NCI-H187 treated with DMSO at 0.1 percent for 48 hours (cell line): Measurements from ENCODE around the gene EWSR1.
"Not testable (repeated sequence)": the region's sequence is repeated elsewhere in the genome, so short reads cannot be mapped to it uniquely, and the experiment has no call there.

ENCODE experiments used
- DNase-seq: peaks from one replicate; lab custom pipeline; 2025; lab: John Stamatoyannopoulos, UW

The EWSR1 gene

DNA sequence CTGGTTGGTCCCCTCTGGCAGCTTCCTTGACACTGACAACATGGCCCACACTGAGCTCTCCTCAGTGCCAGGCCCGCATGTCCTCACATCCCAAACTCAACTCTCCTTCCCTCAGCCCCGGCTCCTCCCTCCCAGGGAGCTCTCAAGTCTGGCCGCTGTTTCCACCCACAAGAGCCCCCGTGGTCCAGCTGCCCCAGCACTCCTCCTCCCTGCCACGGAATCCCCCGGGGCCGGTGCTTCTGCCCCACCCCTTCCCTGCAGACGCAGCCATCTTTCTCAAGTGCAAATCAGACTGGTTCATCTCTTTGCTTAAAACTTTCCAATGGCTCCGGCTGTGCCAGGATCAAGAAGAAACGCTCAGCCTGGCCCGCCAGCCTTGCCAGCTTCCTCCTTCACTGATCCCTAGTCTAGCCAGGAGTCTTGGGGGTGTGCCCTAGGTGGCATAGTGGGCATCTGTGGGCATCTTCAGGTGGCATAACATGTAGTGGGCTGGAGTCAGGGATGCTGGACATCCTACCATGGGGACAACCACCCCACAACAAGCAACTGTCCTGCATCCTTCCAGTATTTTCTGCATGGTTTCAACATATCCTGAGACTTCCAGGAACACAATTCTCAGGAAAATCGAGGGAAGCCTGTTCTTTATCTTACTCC lies 69.7 kb downstream of the EWSR1 start:
- no peak for DNase-seq

DNA sequence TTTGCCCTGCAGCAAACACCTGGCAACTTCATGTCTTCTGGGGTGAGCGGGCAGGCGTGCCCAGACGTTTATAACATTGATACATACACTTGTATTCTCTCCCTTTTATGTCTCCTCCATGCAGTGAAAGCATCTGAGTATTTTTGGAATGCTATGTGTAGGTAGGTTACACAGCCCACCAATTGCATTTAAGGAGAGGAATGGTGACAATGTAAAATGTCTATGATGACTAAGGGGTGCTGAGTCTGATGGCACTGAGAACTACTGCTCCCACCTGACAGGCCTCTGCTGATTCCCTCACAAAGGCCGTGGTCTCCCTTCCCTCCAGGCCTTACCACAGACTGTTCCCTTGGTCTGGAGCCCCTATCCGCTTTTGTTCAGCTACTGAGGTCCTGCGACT lies 70.3 kb downstream of the EWSR1 start:
- no peak for DNase-seq

DNA sequence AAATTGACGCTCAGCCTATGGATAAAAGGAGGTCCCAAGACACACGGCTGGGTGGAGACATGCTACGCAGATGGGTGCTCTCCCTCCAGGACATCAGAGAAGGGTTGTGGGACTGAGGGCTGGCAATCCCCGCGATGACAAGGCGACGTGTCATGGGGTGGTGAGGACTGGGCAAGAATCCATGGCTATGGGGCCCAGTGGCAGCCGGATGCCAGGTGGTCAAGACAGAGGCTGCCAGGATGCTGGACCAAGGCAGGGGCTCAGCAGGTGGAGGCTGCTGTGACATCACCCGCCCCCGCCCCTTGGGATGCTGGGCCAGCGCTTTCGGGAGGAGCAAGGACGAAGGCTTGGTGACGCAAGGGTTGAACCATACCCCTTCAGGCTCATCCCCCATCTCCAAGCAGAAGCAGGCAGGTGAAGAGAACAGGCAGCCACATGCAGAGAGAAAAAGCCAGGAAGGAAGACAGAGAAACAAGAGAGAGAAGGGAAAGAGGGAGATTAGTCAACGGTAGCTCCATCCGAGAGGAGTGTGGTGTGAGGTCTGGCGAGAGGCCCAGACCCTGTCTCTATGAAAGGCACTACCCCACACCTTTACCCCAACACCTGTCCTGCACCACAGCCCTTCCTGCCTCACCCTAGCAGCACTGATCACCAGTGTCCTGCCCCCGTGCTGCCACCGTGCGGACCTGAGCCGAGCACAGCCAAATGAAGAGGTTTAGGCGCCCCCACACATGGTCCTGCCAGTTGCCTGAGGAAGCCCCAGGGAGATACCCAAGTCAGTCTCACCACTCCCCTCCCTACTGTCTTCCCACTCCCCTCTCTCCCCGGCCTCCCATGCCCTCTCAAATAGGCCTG lies 71.5 kb downstream of the EWSR1 start:
- no peak for DNase-seq

DNA sequence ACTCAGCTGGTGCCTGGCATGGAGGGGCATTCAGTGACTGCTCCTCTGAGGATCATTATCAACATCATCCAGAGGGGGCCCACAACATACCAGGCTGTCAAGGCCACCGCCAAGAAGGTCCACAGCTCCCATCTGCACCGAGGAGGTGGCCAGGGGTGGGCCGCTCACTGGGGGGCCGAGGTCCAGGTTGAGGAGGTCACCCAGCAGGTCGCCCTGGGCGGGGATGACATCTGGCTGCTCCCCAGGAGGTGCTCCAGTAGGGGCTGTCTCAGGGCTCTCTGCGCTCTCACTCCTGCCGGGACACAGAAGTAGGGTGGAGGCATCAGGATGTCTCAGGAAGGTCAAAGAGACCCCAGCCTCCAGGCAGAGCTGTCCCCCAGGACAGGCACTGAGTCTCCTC lies 72.5 kb downstream of the EWSR1 start:
- no peak for DNase-seq

DNA sequence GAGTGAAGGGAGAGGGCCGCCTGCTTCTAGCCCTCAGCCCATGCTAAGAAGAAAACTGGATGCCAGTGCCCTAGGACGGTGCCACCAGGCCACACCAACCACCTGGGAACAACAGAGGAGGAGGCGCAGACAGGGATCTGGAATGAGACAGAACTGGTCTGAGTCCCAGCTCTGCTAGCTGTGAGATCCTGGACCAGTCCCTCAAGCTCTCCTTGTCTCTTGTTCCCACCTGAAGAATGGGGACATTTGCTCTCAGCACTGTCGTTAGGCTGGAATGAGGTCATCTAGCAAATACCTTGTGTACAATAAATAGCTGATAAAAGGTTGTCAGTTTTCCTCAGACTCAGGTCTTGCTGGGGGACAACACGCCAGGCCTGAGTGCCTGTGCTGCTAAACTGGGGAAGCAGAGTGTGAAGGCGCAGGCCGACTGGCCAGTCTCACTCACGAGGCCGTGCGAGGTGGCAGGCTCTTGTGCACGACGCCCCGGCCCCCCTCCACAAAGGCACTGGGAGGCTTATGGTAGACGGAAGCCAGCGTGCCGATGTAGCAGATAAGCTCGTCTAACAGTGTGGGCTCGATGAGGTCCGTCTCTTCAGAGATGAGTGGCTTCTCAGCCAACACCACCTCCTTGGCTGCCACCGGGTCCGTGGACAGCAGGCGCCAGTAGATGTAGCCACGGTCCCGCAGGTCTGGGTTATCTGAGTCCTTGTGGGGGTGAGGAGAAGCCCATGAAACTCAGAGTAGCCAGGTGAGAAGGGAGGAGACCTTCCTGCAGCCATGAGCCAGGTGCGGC lies 73.2 kb downstream of the EWSR1 start:
- DNase-seq: no peak

DNA sequence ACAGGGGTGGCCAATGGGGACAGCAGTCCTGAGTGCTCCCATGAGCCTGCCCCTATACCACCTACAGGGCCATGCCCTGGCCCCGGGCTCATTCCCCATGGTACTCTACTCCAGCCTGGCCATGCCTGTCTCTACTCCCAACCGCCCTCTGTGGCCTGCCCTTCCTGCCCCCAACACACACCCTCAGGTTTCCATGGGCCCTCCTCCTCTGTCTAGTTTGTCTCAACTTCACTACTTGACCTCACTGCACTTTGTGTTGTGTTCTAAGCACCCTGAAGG lies 73.7 kb downstream of the EWSR1 start:
- no peak for DNase-seq

DNA sequence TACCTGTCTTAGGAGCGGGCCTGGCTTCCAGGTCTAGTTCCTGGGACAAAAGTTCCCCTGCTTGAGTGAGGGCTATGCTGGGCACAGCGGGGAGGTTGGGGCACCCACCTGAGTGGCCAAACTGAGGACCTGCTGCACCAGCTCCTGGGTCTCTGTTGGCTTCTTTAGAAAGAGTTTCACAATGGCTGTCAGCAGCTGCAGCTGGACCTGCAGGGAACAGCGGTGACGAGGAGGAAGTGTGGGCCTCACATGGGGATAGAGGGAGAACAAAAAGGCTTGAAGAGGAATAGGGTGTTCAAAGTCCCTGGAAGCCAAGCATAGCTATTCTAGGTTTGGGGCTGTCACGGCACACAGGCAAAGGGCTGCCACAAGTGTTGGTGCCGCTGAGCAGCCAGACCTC lies 74.1 kb downstream of the EWSR1 start:
- no peak for DNase-seq

DNA sequence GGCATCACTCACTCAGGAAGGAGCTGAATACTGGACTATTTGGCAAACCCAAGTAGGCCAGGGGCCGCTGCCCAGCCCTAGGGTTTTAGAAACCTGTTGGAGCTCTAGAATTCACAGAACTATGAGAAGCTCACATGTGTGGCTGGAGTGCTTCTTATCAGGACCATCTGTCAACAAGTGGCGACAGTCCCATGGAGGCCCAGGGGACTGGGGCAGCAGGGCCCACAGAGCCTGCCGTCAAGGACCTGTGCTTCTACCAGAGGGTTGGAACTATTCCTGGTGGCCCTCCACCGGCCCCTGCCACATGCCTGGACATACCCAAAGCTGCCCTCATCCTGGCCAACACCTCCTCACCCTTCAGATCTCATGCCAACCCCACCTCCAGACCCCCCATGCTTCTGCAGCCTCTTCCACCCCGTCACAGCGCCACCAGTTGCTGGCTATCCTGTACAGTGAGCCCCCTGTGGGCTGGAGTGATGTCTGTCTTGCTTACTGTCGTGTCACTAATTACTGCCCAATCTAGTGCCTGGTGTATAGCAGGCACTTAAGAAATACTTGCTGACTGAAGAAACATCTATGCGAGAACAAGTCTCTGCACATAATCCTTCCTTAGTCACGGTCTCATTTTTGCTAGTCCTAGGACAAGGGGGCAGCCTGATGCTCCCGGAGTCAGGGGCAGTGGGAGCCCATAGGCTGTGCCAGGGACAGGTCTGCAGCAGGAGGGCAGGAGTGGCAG lies 74.7 kb downstream of the EWSR1 start:
- no peak for DNase-seq

DNA sequence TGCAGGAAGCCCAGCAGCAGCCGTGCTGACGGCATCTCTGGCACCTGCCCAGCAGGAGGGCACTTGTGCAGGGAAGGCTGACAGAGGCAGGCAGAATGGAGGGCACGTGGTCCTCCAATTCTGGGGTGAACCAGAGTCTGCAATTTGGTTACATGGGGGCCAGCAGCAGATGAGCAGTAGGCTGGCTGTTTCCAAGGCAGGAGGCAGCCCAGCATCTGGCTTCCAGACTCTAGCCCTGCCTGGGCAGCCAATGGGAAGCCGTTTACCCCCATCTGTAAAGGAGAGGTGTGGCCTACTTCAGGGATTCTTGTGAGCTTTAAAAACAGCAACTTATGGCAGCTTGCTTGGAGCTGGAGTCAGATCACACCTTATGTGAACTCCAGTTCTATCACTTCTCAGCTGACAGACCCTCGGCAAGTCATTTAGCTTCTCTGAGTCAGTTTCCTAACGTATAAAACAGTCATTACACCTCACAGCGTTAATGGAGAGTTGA lies 75.3 kb downstream of the EWSR1 start:
- DNase-seq: no peak

DNA sequence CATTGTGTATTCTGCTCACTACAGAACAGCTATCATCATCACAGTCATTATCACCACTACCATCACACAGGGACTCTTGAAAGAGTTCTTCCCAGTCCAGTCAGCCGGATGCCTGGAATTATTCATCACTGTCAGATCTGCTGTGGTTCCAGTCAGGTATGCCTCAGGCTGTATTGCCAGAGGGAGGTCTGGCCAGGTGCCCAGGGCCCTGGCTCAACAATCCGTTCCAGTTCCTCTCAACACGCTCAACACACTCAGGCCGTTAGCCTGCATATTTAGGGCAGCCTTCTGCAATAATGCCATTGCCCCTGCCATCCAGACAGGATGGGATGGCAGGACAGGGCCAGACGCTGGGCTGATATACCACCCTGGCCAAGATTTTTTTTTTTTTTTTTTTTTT lies 76.1 kb downstream of the EWSR1 start:
- DNase-seq: no peak

DNA sequence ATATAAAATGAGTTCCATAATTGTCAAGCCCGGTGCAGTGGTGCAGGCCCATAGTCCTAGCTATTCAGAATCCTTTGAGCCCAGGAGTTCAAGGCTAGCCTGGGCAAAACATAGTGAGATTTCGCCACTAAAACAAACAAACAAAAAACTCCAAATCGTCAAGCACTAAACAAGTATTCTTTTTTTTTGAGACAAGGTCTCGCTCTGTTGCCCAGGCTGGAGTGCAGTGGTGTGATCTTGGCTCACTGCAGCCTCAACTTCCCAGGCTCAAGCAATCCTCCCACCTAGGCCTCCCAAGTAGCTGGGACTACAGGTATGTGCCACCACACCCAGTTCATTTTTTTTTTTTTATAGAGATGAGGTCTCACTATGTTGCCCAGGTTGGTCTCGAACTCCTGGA lies 76.8 kb downstream of the EWSR1 start:
- DNase-seq: not testable (repeated sequence)

DNA sequence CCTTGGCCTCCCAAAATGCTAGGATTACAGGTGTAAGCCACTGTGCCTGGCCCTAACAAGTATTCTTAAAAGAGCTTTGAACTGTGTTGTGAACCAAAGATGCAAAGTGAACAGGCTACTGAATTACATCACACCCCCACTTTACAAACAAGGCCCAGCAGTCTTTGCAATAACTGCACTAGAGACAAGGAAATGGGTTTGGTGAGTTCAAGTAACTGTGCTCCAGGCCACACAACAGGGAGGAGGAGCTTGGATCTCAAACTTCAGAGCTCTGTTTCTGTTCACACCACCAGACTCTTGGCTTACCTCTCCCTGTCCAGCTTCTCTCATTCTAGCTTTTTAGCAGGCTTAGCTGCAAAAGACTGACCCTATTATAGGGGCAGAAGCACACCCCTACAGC lies 77.9 kb downstream of the EWSR1 start:
- DNase-seq: no peak

DNA sequence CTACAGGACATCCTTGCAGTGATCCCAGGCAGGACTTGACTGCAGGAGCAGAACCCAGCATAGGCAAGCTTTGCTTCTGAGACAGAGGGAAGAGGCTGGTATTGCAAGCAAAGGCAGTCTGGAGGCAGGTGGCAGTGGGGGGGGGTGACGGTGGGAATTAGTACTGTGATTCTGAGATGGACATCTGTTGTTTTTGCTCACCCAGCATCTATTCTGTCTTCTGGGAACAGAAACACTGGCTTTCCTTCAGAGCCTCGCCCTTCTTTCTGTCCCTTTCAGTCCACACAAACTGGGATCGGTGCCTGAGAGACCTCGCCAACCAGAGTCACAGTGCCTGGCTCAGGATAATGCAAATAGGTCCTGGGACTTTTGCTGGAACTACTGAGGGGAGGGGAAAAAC lies 78.6 kb downstream of the EWSR1 start:
- DNase-seq: no peak

DNA sequence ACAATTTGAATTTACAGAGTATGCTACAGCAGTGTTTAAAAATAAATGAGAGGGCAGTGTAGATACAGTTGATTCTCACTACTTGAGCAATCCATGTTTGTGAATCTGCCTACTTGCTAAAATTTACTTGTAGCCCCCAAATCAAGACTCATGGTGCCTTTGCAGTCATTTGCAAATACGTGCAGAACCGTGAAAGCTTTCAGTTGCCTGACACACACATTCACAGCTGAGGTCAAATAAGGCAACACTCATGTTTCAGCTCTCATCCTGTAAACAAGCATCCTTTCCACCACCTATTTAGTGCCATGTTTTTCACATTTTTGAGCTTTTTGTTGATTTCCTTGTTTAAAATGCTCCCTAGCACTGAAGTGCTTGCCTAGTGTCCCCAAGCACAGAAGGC lies 80.0 kb downstream of the EWSR1 start:
- no peak for DNase-seq

DNA sequence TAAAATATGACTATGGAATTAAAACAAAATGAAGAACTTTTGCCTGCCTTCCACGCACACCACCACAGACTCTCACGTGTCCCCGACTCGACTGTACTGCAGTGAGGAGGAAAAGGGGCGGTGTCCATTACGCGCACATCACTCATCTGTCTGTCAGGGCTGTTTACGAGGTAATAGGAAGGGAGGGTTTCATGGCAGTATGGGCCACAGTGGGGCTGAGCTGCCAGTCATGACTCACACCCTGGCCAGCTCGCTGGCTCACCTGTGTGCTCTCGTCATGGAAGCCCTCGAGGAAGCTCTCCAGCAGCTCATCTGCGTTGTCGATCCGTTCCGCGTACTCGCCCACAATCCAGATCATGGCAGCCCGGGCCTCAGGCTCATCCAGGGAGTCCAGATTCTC lies 80.9 kb downstream of the EWSR1 start:
- DNase-seq: no peak
